ENCODE data around the gene ACTL8. TPM values are rescaled to one million over a fixed set of nuclear protein-coding genes. Genes with fewer than 3 reads are reported as not detected.

Gene ACTL8
- total RNA-seq, 1 donor from 2014 or later, result not detected

GRCh38 chr1:17763995-17764394 is 8.9 kb downstream of the ACTL8 start:
- no peak for TF ChIP-seq CTCF (IDR thresholded peaks at IDR 0.05; ENCODE audit: unreplicated experiment)
- no peak for DNase-seq (ENCODE audit: low spot score in 2 of 2, unreplicated experiment in 2 of 2)
- no peak overlapping the region for H3K27ac Mint-ChIP-seq
- H3K27me3 Mint-ChIP-seq (ENCODE audit: low read depth), result peaks cover 3% of the 10 kb centered on the region
- H3K4me3 Mint-ChIP-seq, result no peak overlapping the region
- H3K4me1 Mint-ChIP-seq, result no peaks in the 10 kb centered on the region
- H3K9me3 Mint-ChIP-seq, result peaks cover 10% of the 10 kb centered on the region
- no peaks in the 10 kb centered on the region for H3K36me3 Mint-ChIP-seq

- peaks cover 3% of the 10 kb centered on the region for H3K27me3 Mint-ChIP-seq (ENCODE audit: low read depth)
- H3K36me3 Mint-ChIP-seq, result no peaks in the 10 kb centered on the region
- H3K27ac Mint-ChIP-seq, result no peak overlapping the region
- DNase-seq (ENCODE audit: low spot score in 2 of 2, unreplicated experiment in 2 of 2), result no peak
- H3K9me3 Mint-ChIP-seq, result peaks cover 6% of the 10 kb centered on the region
- no peak for TF ChIP-seq CTCF (IDR thresholded peaks at IDR 0.05; ENCODE audit: unreplicated experiment)
- H3K4me1 Mint-ChIP-seq, result no peaks in the 10 kb centered on the region
- no peak overlapping the region for H3K4me3 Mint-ChIP-seq
Measured at GRCh38 chr1:17764591-17764990, 9.5 kb downstream of the ACTL8 start.

GRCh38 chr1:17765444-17766411 is 10.6 kb downstream of the ACTL8 start:
- DNase-seq (ENCODE audit: low spot score in 2 of 2, unreplicated experiment in 2 of 2), result no peak
- Mint-ChIP-seq H3K27ac (no peak overlapping the region), H3K4me1 (no peaks in the 10 kb centered on the region), H3K36me3 (no peaks in the 10 kb centered on the region), H3K4me3 (no peak overlapping the region), H3K9me3 (no peaks in the 10 kb centered on the region), H3K27me3 (ENCODE audit: low read depth) (peaks cover 5% of the 10 kb centered on the region)
- TF ChIP-seq CTCF (IDR thresholded peaks at IDR 0.05; ENCODE audit: unreplicated experiment), result no peak

GRCh38 chr1:17768651-17769241 is 13.6 kb downstream of the ACTL8 start:
- Mint-ChIP-seq H3K36me3 (no peaks in the 10 kb centered on the region), H3K27ac (no peak overlapping the region), H3K27me3 (ENCODE audit: low read depth) (peaks cover 14% of the 10 kb centered on the region), H3K9me3 (no peaks in the 10 kb centered on the region), H3K4me3 (no peak overlapping the region), H3K4me1 (peaks cover 4% of the 10 kb centered on the region)
- DNase-seq (ENCODE audit: low spot score in 2 of 2, unreplicated experiment in 2 of 2), result no peak
- TF ChIP-seq CTCF (IDR thresholded peaks at IDR 0.05; ENCODE audit: unreplicated experiment), result no peak

- TF ChIP-seq CTCF (IDR thresholded peaks at IDR 0.05; ENCODE audit: unreplicated experiment), result no peak
- Mint-ChIP-seq H3K4me1 (peaks cover 4% of the 10 kb centered on the region), H3K9me3 (no peaks in the 10 kb centered on the region), H3K27ac (no peak overlapping the region), H3K4me3 (no peak overlapping the region), H3K36me3 (no peaks in the 10 kb centered on the region), H3K27me3 (ENCODE audit: low read depth) (peaks cover 18% of the 10 kb centered on the region)
- no peak for DNase-seq (ENCODE audit: low spot score in 2 of 2, unreplicated experiment in 2 of 2)
Measured at GRCh38 chr1:17770983-17771382, 15.8 kb downstream of the ACTL8 start.

Data from mesothelial cell of epicardium (in vitro differentiated cells).